Stomach (tissue), 9 donors: ENCODE results near the gene OSBPL6. TPM values are rescaled to one million over a fixed set of nuclear protein-coding genes. Genes with fewer than 3 reads are reported as not detected.

Experiments used
- DNase-seq, 2 donors: peaks; one replicate each; pipeline versions ENCODE4 v3.0.0 to v3.0.0-alpha.2; 2013 to 2019
- H3K27ac ChIP-seq, 5 donors: fragments of 200-600 bp in 4 of 5; sonication (generic) in 4 of 5; one replicate each; pipeline ENCODE4 v1.5.1; 2013 to 2019; ENCODE audit warnings: mild to moderate bottlenecking in 1 of 5, moderate library complexity in 1 of 5
- H3K27me3 ChIP-seq, 3 donors: fragments of 200-600 bp; sonication (generic); one replicate each; pipeline ENCODE4 v1.5.1; 2017 to 2019; ENCODE audit warnings: mixed run types in 1 of 3
- H3K36me3 ChIP-seq, 4 donors: fragments of 200-600 bp; sonication (generic); 1 replicate in 3 of 4; 2 replicates in 1 of 4; pipeline ENCODE4 v1.5.1; 2016 to 2019
- H3K4me1 ChIP-seq, 4 donors: fragments of 200-600 bp; sonication (generic); one replicate each; pipeline ENCODE4 v1.5.1; 2016 to 2019
- H3K4me3 ChIP-seq, 4 donors: fragments of 200-600 bp; sonication (generic) in 3 of 4; one replicate each; pipeline ENCODE4 v1.5.1; 2016 to 2019; ENCODE audit warnings: mild to moderate bottlenecking in 1 of 4
- H3K9me3 ChIP-seq, 4 donors: fragments of 200-600 bp; sonication (generic); one replicate each; pipeline ENCODE4 v1.5.1; 2016 to 2019
- EP300 ChIP-seq: sonication (generic); formaldehyde crosslinking; IDR thresholded peaks from one replicate; pipeline ENCODE4 v1.6.1; 2017; ENCODE audit warnings: antibody characterized with exemption
- POLR2A ChIP-seq, 4 donors: fragments of 450-650 bp; IDR thresholded peaks; one replicate each; pipeline ENCODE4 v1.6.1; 2016; ENCODE audit warnings: antibody characterized with exemption in 4 of 4, control low read depth in 2 of 4, mild to moderate bottlenecking in 1 of 4, moderate library complexity in 1 of 4
- POLR2AphosphoS5 ChIP-seq, 3 donors: sonication (generic); formaldehyde crosslinking; IDR thresholded peaks; one replicate each; pipeline ENCODE4 v1.6.1; 2016; ENCODE audit warnings: antibody characterized with exemption in 3 of 3
- WGBS, 5 donors: extraction: QIAGEN DNeasy Blood & Tissue Kit in 3 of 5; methylation state at CpG; one replicate each; pipeline versions ENCODE4 v1.1.5 to v1.1.7; 2013 to 2018; 5-methylcytosine and 5-hydroxymethylcytosine counted together
- intact Hi-C: fragments of 100-400 bp; cut with DNase I; formaldehyde crosslinking; loops from one replicate; pipeline ENCODE4 v1.15.1; 2023; ENCODE audit warnings: low total_unique reads
- polyA plus RNA-seq, 3 donors: library from polyadenylated mRNA; stranded (reverse); fragments of 200-250 nt; gene quantifications; one replicate each; pipeline ENCODE4 v1.2.3, GENCODE V29; 2013
- total RNA-seq, 5 donors: library from RNA; depleted of rRNA; stranded (reverse); fragments of >200 nt; gene quantifications; one replicate each; pipeline versions ENCODE4 v1.1.0 to v1.2.3, GENCODE V29; 2014 to 2016
- TF ChIP-seq, protein P1 (sequence below), 7 experiments: fragments of 450-650 bp in 4 of 7; fragments of 200-600 bp in 3 of 7; sonication (generic) in 3 of 7; IDR thresholded peaks; one replicate each; pipeline ENCODE4 v1.5.1; 2016 to 2019; ENCODE audit warnings: antibody characterized with exemption in 7 of 7, control low read depth in 2 of 7, mild to moderate bottlenecking in 1 of 7
- donor health status: healthy with polysubstance abuse.
- donor health status: Bipolar disorder and iron deficiency.
- donor health status: healthy.

Gene OSBPL6
- total and polyA plus RNA-seq, 8 donors = 0.29 to 77.6 (median 0.98) TPM

DNA sequence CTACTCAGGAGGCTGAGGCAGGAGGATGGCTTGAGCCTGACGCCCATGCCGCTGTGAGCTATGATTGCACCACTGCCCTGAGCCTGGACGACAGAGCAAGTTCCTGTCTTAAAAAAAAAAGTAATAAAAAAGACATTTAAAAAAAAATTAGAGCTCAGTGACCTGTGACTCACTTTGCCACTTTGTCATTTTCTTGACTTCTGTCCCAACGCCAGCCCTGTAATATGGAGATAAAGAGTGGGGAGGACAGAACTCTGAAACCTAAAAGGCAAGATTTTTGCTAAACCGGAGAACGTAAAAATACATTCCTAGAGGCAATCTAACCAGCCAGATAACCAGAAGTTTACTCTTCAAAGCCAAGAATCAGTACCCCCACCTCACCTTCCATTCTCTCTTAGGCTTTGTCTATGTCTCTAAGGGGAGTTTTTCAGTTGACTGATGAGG lies 207.7 kb downstream of the OSBPL6 start:
- no peak for TF ChIP-seq POLR2AphosphoS5 (IDR thresholded peaks at IDR 0.05)
- no peak for TF ChIP-seq EP300
- no peak for TF ChIP-seq POLR2A (IDR thresholded peaks at IDR 0.05)
- TF ChIP-seq, protein P1, sequence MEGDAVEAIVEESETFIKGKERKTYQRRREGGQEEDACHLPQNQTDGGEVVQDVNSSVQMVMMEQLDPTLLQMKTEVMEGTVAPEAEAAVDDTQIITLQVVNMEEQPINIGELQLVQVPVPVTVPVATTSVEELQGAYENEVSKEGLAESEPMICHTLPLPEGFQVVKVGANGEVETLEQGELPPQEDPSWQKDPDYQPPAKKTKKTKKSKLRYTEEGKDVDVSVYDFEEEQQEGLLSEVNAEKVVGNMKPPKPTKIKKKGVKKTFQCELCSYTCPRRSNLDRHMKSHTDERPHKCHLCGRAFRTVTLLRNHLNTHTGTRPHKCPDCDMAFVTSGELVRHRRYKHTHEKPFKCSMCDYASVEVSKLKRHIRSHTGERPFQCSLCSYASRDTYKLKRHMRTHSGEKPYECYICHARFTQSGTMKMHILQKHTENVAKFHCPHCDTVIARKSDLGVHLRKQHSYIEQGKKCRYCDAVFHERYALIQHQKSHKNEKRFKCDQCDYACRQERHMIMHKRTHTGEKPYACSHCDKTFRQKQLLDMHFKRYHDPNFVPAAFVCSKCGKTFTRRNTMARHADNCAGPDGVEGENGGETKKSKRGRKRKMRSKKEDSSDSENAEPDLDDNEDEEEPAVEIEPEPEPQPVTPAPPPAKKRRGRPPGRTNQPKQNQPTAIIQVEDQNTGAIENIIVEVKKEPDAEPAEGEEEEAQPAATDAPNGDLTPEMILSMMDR (IDR thresholded peaks at IDR 0.05) = no peak
- Histone ChIP-seq H3K27me3 (peaks cover 0 to 8% (median 0%) of the 10 kb centered on the region in 3 donors), H3K9me3 (no peaks in the 10 kb centered on the region), H3K4me1 (no peaks in the 10 kb centered on the region), H3K36me3 (no peaks in the 10 kb centered on the region), H3K4me3 (no peak overlapping the region), H3K27ac (no peak overlapping the region)
- intact Hi-C loops = no loop called here
- WGBS, 5 donors = 56 to 69% (median 63%) methylated on average over 6 of the region's 6 CpGs
- DNase-seq = no peak

GRCh38 chr2:178403671-178404306 lies 209.5 kb downstream of the OSBPL6 start:
- Histone ChIP-seq H3K4me3 (no peak overlapping the region), H3K4me1 (no peaks in the 10 kb centered on the region), H3K27ac (no peak overlapping the region), H3K27me3 (peaks cover 0 to 8% (median 0%) of the 10 kb centered on the region in 3 donors), H3K36me3 (no peaks in the 10 kb centered on the region), H3K9me3 (no peaks in the 10 kb centered on the region)
- no peak for DNase-seq
- WGBS, 5 donors = 41 to 62% (median 49%) methylated on average over 3 of the region's 3 CpGs
- intact Hi-C loops = no loop called here
- TF ChIP-seq EP300 = no peak
- TF ChIP-seq, protein P1 (IDR thresholded peaks at IDR 0.05) = no peak
- no peak for TF ChIP-seq POLR2A (IDR thresholded peaks at IDR 0.05)
- no peak for TF ChIP-seq POLR2AphosphoS5 (IDR thresholded peaks at IDR 0.05)

DNA sequence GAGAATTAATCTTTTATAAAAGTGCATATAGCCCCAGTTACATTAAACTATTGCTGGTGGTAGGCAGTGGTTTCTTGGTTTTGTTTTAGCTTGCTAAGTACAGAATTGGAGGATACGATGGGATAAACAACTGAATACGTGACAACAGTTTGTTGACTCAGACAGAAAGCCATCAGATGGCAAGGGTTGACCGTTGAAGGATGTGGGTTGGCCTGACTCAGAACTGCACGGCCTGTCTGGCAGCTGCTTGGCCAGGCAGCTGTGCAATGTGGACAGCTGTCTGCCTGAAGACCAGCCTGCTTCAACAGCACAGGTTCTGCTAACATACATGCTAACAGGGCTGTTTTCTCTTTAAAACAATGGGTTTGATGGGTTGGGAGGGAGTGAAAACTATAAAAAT lies 210.1 kb downstream of the OSBPL6 start:
- intact Hi-C loops = no loop called here
- TF ChIP-seq, protein P1 (IDR thresholded peaks at IDR 0.05) = no peak
- TF ChIP-seq EP300 (no peak), POLR2AphosphoS5 (IDR thresholded peaks at IDR 0.05) (no peak), POLR2A (IDR thresholded peaks at IDR 0.05) (no peak)
- H3K4me3 ChIP-seq = no peak overlapping the region
- H3K9me3 ChIP-seq = no peaks in the 10 kb centered on the region
- peaks cover 0 to 8% (median 0%) of the 10 kb centered on the region in 3 donors for H3K27me3 ChIP-seq
- no peaks in the 10 kb centered on the region for H3K36me3 ChIP-seq
- WGBS, 5 donors = 29 to 37% (median 34%) methylated on average over 4 of the region's 4 CpGs
- H3K4me1 ChIP-seq = no peaks in the 10 kb centered on the region
- DNase-seq = peak in 1 of 2 donors; percentile 37
- no peak overlapping the region for H3K27ac ChIP-seq

DNA sequence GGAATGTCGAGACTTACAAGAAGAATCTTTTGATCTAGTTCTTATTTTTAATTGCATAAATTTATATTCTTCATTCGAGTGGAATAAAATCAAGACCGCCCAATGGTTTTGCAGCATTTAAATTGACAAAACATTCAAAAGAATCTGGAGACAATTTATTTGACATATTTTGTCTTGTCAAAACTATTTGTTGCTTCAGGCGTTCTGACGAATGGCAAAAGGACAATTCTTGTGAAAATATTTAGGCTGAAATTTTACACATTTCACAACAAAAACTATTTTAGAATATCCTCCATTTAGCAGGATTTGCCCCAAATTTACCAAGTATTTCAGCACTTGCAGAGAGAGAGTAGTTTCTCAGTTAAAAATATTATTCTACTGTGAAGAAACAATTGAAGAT lies 214.9 kb downstream of the OSBPL6 start:
- intact Hi-C loops = no loop called here
- TF ChIP-seq, protein P1 (IDR thresholded peaks at IDR 0.05) = no peak
- no peak for TF ChIP-seq POLR2A (IDR thresholded peaks at IDR 0.05)
- TF ChIP-seq EP300 = no peak
- no peak for TF ChIP-seq POLR2AphosphoS5 (IDR thresholded peaks at IDR 0.05)
- WGBS, 5 donors = 82 to 90% (median 87%) methylated on average over 5 of the region's 5 CpGs

More for the DNA sequence above, 214.9 kb downstream of the OSBPL6 start:
- no peak for DNase-seq
- Histone ChIP-seq H3K27ac (no peak overlapping the region), H3K9me3 (no peaks in the 10 kb centered on the region), H3K36me3 (no peaks in the 10 kb centered on the region), H3K27me3 (peaks cover 0 to 8% (median 0%) of the 10 kb centered on the region in 3 donors), H3K4me3 (no peak overlapping the region), H3K4me1 (peaks cover 0 to 12% (median 7%) of the 10 kb centered on the region in 4 donors)
